Liver (tissue), 3 donors: Measurements from ENCODE around the gene LSM5.

Experiments used
- CTCF ChIP-seq: fragments of 150-350 bp; IDR thresholded peaks from 2 replicates; pipeline ENCODE4 v1.5.1; 2017; ENCODE audit warnings: improper control_type of control experiment, low read depth, low read length; ENCODE audit not compliant: missing input control
- EGR1 ChIP-seq, 2 donors: IDR thresholded peaks; 2 replicates each; pipeline ENCODE4 v1.6.1; 2016 to 2018; ENCODE audit warnings: antibody characterized with exemption in 2 of 2, low read depth in 2 of 2
- FOXA1 ChIP-seq: IDR thresholded peaks from 2 replicates; pipeline ENCODE4 v1.6.1; 2016; ENCODE audit warnings: antibody characterized with exemption
- REST ChIP-seq: IDR thresholded peaks from 2 replicates; pipeline ENCODE4 v1.6.1; 2016; ENCODE audit warnings: antibody characterized with exemption, mild to moderate bottlenecking
- RXRA ChIP-seq, 2 donors: IDR thresholded peaks; 2 replicates each; pipeline ENCODE4 v1.6.1; 2017 to 2018; ENCODE audit warnings: antibody characterized with exemption in 2 of 2, mild to moderate bottlenecking in 1 of 2
- TAF1 ChIP-seq: conservative IDR thresholded peaks from 2 replicates; pipeline ENCODE4 v1.6.1; 2016; ENCODE audit warnings: antibody characterized with exemption, mild to moderate bottlenecking
- donor health status: healthy.
- donor health status: healthy.

- TF ChIP-seq CTCF (no peak), EGR1 (IDR thresholded peaks at IDR 0.05; ENCODE audit: low read depth in 2 of 2) (no peak), RXRA (IDR thresholded peaks at IDR 0.05) (no peak), REST (no peak), TAF1 (no peak), FOXA1 (no peak)
These were observed 43.0 kb downstream of the LSM5 start for GRCh38 chr7:32447218-32447617.
